Lung (tissue), 12 donors: Measurements from ENCODE around the gene TLE7. TPM values are rescaled to one million over a fixed set of nuclear protein-coding genes. Genes with fewer than 3 reads are reported as not detected.

Experiments
- ATAC-seq: fragments of 200-7000 bp; cut with Tn5 transposase; one replicate; pipeline ENCODE4 v1.9.1; 2020; ENCODE audit warnings: moderate number of reproducible peaks; ENCODE audit not compliant: insufficient read depth, low FRiP score
- DNase-seq, 3 donors: peaks; one replicate each; pipeline ENCODE4 v3.0.0-alpha.2; 2013 to 2017
- H3K27ac ChIP-seq, 2 donors: one replicate each; pipeline ENCODE4 v1.5.1; 2013; ENCODE audit warnings: mild to moderate bottlenecking in 2 of 2, moderate library complexity in 2 of 2, control low read depth in 1 of 2, inconsistent platforms in 1 of 2, low read depth in 1 of 2, low read length in 1 of 2
- H3K27me3 ChIP-seq, 3 donors: one replicate each; pipeline ENCODE4 v1.5.1; 2013; ENCODE audit warnings: low read length in 2 of 3; ENCODE audit not compliant: control insufficient read depth in 3 of 3, insufficient read depth in 3 of 3
- H3K36me3 ChIP-seq, 4 donors: one replicate each; pipeline ENCODE4 v1.5.1; 2013; ENCODE audit warnings: low read length in 4 of 4, mild to moderate bottlenecking in 1 of 4, moderate library complexity in 1 of 4; ENCODE audit not compliant: control insufficient read depth in 4 of 4, insufficient read depth in 4 of 4
- H3K4me1 ChIP-seq, 5 donors: one replicate each; pipeline ENCODE4 v1.5.1; 2013; ENCODE audit warnings: low read length in 5 of 5, mild to moderate bottlenecking in 2 of 5, moderate library complexity in 1 of 5; ENCODE audit not compliant: control insufficient read depth in 5 of 5, insufficient read depth in 5 of 5
- H3K4me3 ChIP-seq: one replicate; pipeline ENCODE4 v1.5.1; 2013; ENCODE audit warnings: mild to moderate bottlenecking, control low read depth, moderate library complexity
- H3K9ac ChIP-seq, 2 donors: one replicate each; pipeline ENCODE4 v1.5.1; 2013; ENCODE audit warnings: low read length in 2 of 2, control low read depth in 1 of 2; ENCODE audit not compliant: insufficient read depth in 1 of 2
- H3K9me3 ChIP-seq, 4 donors: one replicate each; pipeline ENCODE4 v1.5.1; 2013; ENCODE audit warnings: low read length in 3 of 4, mild to moderate bottlenecking in 1 of 4, moderate library complexity in 1 of 4; ENCODE audit not compliant: control insufficient read depth in 4 of 4, insufficient read depth in 3 of 4
- CTCF ChIP-seq: IDR thresholded peaks from 2 replicates; pipeline ENCODE4 v1.5.1; 2012; ENCODE audit warnings: mild to moderate bottlenecking; ENCODE audit errors: control extremely low read depth, extremely low read depth
- WGBS, 2 donors: extraction: QIAGEN DNeasy Blood & Tissue Kit; methylation state at CpG; one replicate each; pipeline ENCODE4 v1.1.7; 2013; 5-methylcytosine and 5-hydroxymethylcytosine counted together
- polyA plus RNA-seq, 2 donors: library from polyadenylated mRNA; stranded (reverse); fragments of 200-250 nt; gene quantifications; one replicate each; pipeline ENCODE4 v1.2.1, GENCODE V29; 2013
- total RNA-seq, 2 donors: library from RNA; depleted of rRNA in 1 of 2; stranded (reverse); fragments of >200 nt in 1 of 2; gene quantifications; one replicate each; pipeline ENCODE4 v1.2.1, GENCODE V29; 2014 to 2021
- donor health status: control.
- donor health status: control.
- donor health status: Bipolar disorder and iron deficiency.
- donor health status: healthy.
- donor health status: DM: yes; HTN: yes; CAD: no.

The TLE7 gene
- total and polyA plus RNA-seq, 4 donors: not detected

DNA sequence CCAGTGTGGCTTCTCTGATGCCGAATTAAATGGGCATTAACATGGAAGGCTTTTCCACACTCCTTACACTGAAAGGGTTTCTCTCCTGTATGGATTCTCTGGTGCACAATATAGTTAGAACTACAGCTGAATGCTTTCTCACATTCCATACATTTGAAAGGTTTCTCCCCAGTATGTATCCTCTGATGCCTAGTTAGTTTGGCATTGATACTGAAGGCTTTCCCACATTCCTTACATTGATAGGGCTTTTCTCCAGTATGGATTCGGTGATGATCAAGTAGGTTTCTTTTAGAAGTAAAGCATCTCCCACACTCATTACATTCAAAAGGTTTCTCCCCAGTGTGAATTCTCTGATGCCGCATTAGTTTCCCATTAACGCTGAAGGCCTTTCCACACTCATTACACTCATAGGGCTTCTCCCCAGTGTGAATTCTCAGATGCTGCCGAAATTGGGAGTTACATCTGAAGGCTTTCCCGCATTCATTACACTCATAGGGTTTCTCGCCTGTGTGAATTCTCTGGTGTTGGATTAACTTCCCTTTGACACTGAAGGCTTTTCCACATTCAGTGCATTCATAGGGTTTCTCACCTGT lies 6.5 kb upstream of the TLE7 start:
- H3K9me3 ChIP-seq: peaks cover 29 to 78% (median 38%) of the 10 kb centered on the region in 4 donors
- ATAC-seq: no peak
- H3K4me3 ChIP-seq: no peak overlapping the region
- H3K27me3 ChIP-seq: no peaks in the 10 kb centered on the region
- H3K4me1 ChIP-seq: no peaks in the 10 kb centered on the region
- DNase-seq: no peak
- no peak overlapping the region for H3K27ac ChIP-seq
- H3K9ac ChIP-seq: no peak overlapping the region
- TF ChIP-seq CTCF: no peak
- WGBS, 2 donors: 97 to 98% methylated on average over 7 of the region's 7 CpGs
- peaks cover 21 to 49% (median 47%) of the 10 kb centered on the region in 4 donors for H3K36me3 ChIP-seq

GRCh38 chr16:71443714-71444113 lies 1.9 kb upstream of the TLE7 start:
- ATAC-seq: no peak
- 92 to 95% methylated on average over 6 of the region's 6 CpGs for WGBS, 2 donors

DNA sequence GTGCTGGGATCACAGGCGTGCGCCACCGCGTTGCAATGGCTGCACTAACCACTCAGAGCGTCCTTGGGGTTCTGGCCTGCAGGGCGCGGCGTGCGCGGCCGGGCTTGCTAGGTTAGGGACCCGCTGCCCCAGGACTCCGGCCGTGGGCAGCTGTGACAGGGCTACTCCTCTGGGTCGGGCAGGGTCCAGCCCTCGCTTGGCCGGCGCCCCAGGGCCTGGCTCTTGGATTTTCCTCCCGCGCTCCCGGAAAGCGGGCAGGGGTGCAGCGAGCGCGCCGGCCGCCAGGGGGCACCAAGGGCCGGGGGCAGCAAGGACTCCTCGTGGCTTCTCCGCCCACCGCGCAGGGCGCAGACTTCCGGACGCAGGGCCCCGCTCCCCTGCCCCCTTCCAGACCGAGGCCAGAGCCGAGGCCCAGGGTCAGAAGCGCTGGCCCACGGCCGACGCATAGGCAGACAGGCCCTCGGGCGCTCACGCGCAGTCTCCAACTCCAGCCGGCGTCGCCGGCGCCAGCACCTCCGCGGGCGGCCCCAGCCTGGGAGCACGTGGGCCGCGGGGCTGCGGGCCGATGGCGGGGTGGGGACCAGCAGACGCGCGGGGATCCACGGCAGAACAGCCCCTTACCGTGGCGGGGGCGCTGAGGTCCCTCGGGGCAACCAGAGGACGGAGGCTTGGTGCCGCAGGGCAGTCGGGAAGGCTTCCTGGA lies 355 bp downstream of the TLE7 start:
- ATAC-seq: no peak
- Histone ChIP-seq H3K4me3 (no peak overlapping the region), H3K9ac (no peak overlapping the region), H3K36me3 (no peaks in the 10 kb centered on the region), H3K27me3 (peaks cover 0 to 12% (median 0%) of the 10 kb centered on the region in 3 donors), H3K9me3 (peaks cover 2 to 35% (median 20%) of the 10 kb centered on the region in 4 donors), H3K27ac (no peak overlapping the region), H3K4me1 (no peaks in the 10 kb centered on the region)
- 33 to 38% methylated on average over 67 to 71 of the region's 71 CpGs for WGBS, 2 donors
- DNase-seq: no peak
- TF ChIP-seq CTCF: no peak

More at GRCh38 chr16:71443714-71444113, 1.9 kb upstream of the TLE7 start:
- Histone ChIP-seq H3K4me1 (no peaks in the 10 kb centered on the region), H3K9ac (no peak overlapping the region), H3K9me3 (peaks cover 12 to 51% (median 30%) of the 10 kb centered on the region in 4 donors), H3K27me3 (peaks cover 0 to 8% (median 0%) of the 10 kb centered on the region in 3 donors), H3K27ac (no peak overlapping the region), H3K36me3 (peaks cover 3 to 9% (median 8%) of the 10 kb centered on the region in 4 donors), H3K4me3 (no peak overlapping the region)
- TF ChIP-seq CTCF: no peak
- DNase-seq: no peak
